Activated T-cell treated with anti-CD3 and anti-CD28 coated beads for 1 hour (primary cell): ENCODE measurements around the gene ANO8.
A peak's percentile ranks its signal among the peaks of the same experiment; 100 is the strongest.

Experiments used
- DNase-seq: peaks from one replicate; pipeline ENCODE4 v3.0.0-alpha.2; 2020; ENCODE audit warnings: low read depth

The ANO8 gene

GRCh38 chr19:17341845-17342244 is 7.2 kb upstream of the ANO8 start:
- DNase-seq, result no peak

GRCh38 chr19:17341386-17341785 is 6.7 kb upstream of the ANO8 start:
- DNase-seq, result no peak

GRCh38 chr19:17340871-17341357 is 6.3 kb upstream of the ANO8 start:
- DNase-seq, result no peak

GRCh38 chr19:17340302-17340870 is 5.7 kb upstream of the ANO8 start:
- no peak for DNase-seq

GRCh38 chr19:17339088-17339741 is 4.6 kb upstream of the ANO8 start:
- no peak for DNase-seq

- DNase-seq, result no peak
Measured at GRCh38 chr19:17338433-17339078, 3.9 kb upstream of the ANO8 start.

- no peak for DNase-seq
Measured at GRCh38 chr19:17337675-17338432, 3.2 kb upstream of the ANO8 start.

- peak; percentile 94 for DNase-seq
Measured at GRCh38 chr19:17336872-17337674, 2.4 kb upstream of the ANO8 start, which contains the start of gene GTPBP3. Gene GTPBP3 (plus strand): TSS chr19:17337553. CDS start chr19:17337612, 59 bp downstream.

- no peak for DNase-seq
Measured at GRCh38 chr19:17335575-17335974, 920 bp upstream of the ANO8 start.

GRCh38 chr19:17333611-17334413 is 843 bp downstream of the ANO8 start:
- DNase-seq, result peak; percentile 55

- no peak for DNase-seq
Measured at GRCh38 chr19:17332677-17333581, 1.7 kb downstream of the ANO8 start.

GRCh38 chr19:17332360-17332676 is 2.3 kb downstream of the ANO8 start:
- no peak for DNase-seq

GRCh38 chr19:17331045-17331558 is 3.6 kb downstream of the ANO8 start:
- no peak for DNase-seq

- no peak for DNase-seq
Measured at GRCh38 chr19:17330262-17331044, 4.2 kb downstream of the ANO8 start.

- DNase-seq, result no peak
Measured at GRCh38 chr19:17329366-17330261, 5.0 kb downstream of the ANO8 start.

GRCh38 chr19:17328517-17329365 is 5.9 kb downstream of the ANO8 start:
- peak; percentile 36 for DNase-seq
